ENCODE results near the gene LYRM1.
A peak's percentile ranks its signal among the peaks of the same experiment; 100 is the strongest.
"Not testable (repeated sequence)": the region's sequence is repeated elsewhere in the genome, so short reads cannot be mapped to it uniquely, and the experiment has no call there.

LYRM1 gene

GRCh38 chr16:20937736-20938135, 37.2 kb downstream of the LYRM1 start:
- no peak for DNase-seq (ENCODE audit: low read depth)

DNA sequence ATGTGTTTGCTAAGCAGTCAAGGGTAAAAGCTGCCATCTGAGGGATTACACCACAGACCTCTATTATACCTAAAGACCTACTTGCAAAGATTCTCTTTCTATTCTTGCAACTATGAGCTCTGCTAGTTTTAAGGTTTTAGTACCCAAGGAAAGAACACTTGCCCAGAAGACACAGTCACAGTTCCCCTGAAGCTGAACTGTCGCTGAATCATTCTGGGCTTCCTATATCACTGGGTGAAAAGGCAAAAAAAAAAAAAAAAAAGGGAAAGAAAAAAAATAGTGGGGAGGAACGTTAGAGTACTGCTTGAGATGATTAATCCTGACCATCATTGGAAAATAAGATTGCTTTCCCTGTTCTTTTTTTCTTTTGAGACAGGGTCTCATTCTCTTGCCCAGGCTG, 37.9 kb downstream of the LYRM1 start:
- DNase-seq (ENCODE audit: low read depth) = peak; percentile 63

GRCh38 chr16:20939611-20940010, 39.0 kb downstream of the LYRM1 start:
- DNase-seq (ENCODE audit: low read depth) = no peak

- DNase-seq (ENCODE audit: low read depth) = no peak
These were observed 40.5 kb downstream of the LYRM1 start for GRCh38 chr16:20940871-20941635.

DNA sequence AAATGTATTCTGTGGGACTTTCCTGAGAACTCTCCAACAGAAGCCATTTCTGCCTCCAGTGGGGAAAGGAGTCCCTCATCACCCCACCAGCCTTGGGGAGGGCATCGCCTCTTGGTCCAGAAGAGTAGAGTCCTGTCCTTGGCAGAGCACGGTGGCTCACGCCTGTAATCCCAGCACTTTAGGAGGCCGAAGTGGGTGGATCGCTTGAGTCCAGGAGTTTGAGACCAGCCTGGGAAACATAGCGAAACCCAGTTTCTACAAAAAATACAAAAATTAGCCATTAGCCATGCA, 41.0 kb downstream of the LYRM1 start:
- no peak for DNase-seq (ENCODE audit: low read depth)

DNA sequence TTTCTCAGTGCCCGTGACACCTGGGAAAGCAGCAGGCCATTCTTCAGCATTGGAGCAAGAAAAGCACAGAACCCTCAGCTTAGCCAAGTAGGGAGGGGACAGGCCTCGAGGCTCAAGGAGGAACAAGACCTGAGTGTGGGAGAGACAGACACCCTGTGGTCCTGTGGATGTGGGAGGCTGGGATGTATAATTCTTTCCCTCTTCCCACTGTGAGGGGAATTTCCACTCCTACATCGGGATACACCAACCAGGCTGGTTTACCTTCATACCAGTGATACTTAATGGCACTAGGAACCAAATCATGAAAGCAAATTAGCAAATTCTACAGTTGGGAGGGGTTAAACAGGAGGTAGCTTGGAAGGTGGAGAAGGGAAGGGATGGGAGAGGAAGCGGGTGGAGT, 41.7 kb downstream of the LYRM1 start:
- DNase-seq (ENCODE audit: low read depth) = no peak

DNA sequence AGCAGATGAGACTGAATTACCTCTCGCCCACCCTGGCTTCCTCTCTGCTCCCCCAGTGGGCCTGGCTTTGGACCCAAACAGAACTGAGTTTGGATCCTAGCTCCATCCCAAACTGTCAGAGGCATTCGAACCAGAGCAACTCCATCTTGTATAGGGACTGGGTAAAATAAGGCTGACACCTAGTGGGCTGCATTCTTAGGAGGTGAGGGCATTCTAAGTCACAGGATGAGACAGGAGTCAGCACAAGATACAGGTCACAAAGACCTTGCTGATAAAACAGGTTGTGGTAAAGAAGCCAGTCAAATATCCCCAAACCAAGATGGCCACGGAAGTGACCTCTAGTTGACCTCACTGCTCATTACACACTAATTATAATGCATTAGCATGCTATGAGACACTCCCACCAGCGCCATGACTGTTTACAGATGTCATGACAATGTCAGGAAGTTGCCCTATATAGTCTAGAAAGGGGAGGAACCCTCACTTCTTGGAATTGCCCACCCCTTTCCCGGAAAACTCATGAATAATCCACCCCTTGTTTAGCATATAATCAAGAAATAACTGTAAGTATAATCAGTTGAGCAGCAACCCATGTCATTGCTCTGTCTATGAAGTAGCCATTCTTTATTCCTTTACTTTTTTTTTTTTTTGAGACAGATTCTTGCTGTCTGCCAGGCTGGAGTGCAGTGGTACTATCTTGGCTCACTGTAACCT, 44.4 kb downstream of the LYRM1 start:
- peak; percentile 59 for DNase-seq (ENCODE audit: low read depth)

DNA sequence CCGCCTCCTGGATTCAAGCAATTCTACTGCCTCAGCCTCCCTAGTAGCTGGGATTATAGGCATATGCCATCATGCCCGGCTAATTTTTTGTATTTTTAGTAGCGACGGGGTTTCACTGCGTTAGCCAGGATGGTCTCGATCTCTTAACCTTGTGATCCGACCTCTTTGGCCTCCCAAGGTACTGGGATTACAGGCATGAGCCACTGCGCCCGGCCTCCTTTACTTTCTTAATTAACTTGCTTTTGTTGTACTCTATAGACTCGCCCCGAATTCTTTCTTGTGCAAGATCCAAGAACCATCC, 45.0 kb downstream of the LYRM1 start:
- DNase-seq (ENCODE audit: low read depth) = not testable (repeated sequence)

GRCh38 chr16:20946015-20946629, 45.6 kb downstream of the LYRM1 start:
- no peak for DNase-seq (ENCODE audit: low read depth)

GRCh38 chr16:20948444-20948843, 47.9 kb downstream of the LYRM1 start:
- no peak for DNase-seq (ENCODE audit: low read depth)

DNA sequence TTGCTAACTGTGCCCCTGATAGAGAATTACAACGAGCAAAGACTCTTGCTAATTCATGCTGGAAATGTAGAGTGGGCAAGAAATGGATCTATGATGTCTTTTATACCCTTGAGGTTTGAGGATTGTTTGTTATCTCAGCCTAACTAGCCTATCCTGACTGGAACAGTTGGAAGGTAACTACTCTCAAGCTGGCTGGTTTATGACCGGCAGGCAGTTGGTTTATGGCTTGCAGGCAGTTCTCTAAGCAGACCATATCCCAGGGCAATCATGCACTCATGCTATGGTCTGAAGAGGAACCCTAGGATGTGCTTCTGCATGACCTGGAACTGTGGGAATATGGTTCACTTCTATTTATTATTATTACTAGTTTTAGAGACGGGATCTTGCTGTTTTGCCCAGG, 49.1 kb downstream of the LYRM1 start:
- no peak for DNase-seq (ENCODE audit: low read depth)

DNA sequence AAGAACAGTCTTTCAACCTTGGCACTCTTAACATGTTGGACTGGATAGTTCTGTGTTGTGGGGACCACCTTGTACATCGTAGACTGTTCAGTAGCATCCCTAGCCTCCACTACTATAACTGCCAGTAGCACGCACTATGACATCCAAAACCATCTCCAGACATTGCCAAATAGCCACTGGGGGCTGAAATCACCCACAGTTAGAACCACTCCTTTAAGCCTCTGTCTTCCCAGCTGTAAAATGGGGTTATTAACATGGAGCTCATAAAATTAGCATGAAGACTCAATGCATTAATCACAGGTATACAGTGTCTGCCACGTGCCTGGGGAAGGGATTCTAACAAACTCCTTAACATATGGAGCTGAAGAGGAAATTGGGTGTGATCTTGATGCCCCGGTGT, 49.7 kb downstream of the LYRM1 start:
- no peak for DNase-seq (ENCODE audit: low read depth)

DNA sequence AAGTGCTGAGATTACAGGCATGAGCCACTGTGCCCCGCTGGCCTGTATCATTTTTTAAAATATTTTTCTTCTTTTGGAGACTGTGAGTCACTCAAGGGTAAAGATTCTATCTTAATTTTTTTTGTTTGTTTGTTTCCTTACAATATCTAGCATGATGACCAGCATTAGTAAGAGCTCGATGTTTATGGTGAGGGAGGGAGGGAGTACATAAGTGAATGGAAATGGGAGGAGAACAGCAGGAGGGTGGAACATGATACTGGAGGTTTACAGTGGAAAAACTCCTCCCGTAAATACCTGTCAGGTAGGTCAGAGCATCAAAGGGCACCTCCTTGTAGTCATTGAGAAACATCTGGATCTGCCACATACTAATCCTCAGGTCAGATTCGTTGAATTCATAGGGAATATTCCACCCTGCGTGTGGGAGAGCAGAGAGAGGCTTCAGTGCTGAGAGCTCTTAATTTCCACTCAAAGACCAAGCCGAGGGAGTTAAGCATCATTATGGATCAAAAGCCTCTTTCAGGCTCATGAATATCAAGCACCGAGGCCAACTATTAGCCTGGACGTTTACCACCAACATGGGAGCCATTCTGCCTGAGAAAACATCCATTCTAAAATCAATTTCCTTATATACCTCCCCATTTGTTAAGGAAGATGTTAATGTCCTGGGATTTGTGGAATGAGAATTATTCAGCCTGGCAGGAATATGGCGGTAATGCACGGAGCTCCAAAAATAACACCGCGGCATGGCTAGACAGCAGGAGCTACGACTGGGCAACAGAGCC, 51.8 kb downstream of the LYRM1 start:
- DNase-seq (ENCODE audit: low read depth) = no peak

DNA sequence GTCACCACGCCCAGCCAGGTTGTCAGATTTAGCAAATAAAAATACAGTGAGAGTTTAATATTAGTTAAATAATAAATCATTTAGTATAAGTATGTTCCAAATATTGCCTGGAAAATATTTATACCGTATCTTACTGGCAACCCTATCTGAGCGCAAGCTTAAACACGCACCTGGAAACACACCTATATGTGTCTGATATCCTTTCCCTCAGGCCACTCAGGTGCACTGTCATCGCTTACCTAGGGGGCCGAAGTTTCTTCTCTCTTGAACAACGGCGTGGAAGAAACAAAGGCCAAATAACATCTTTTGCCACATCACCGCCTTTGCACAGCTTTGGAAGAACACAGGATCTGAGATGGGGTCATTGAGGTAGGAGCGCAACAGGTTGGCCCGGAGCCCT, 54.0 kb downstream of the LYRM1 start:
- no peak for DNase-seq (ENCODE audit: low read depth)

DNA sequence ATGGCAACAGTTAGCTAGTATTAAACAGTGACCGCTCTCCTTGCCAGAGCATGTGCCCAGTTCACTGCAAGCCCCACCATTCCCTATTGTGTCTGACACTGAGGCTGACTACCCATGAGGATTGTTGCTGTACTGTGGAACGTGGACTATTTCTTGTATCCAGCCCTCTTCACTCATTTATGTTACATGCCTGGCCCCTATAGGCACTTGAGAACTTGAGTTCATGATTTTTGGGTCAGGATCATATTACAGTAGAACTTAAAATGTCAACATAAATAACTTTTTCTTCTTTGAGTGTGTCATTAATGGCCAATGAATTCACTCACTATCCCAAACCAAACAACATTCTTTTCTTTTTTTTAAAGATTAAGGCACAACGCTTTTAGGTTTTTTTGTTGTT, 55.7 kb downstream of the LYRM1 start:
- DNase-seq (ENCODE audit: low read depth) = peak; percentile 55

DNA sequence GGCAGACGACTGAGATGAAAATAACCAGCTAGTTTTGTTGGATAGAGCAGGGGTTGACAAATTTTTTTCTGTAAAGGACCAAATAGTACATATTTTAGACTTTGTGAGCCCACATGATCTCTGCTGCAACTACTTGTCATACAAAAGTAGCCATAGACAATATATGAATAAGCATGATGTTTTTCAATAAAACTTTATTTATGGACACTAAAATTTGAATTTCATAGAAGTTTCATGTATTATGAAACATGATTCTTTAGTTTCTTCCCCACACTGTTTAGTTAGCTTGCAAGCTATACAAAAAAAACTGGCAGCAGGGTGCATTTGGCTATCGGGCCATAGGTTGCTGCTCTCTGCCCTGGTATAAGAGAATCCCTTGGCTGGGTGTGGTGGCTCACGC, 56.6 kb downstream of the LYRM1 start:
- no peak for DNase-seq (ENCODE audit: low read depth)

GRCh38 chr16:20960899-20961298, 60.3 kb downstream of the LYRM1 start:
- no peak for DNase-seq (ENCODE audit: low read depth)

- no peak for DNase-seq (ENCODE audit: low read depth)
These were observed 68.2 kb downstream of the LYRM1 start for GRCh38 chr16:20968765-20969164.

DNA sequence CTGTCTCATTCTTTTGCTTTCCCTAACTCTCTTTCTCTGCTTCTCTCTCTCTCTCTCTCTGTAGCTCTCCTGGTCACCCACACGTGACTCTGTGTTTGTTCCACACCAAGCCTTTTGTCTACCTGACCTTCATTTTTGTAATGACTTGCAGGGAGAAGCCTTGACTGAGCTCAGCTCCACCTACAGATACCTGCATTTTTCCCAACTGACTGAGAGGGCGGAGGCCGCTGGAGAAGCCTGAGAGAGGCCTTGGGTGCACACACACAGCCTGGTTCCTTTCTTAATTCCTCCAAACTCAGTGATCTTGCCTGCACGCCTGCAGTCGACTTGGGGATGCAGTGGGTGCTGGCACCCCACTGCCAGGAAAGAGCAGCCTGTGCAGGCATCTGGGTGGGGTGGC, 68.8 kb downstream of the LYRM1 start:
- DNase-seq (ENCODE audit: low read depth) = no peak

DNA sequence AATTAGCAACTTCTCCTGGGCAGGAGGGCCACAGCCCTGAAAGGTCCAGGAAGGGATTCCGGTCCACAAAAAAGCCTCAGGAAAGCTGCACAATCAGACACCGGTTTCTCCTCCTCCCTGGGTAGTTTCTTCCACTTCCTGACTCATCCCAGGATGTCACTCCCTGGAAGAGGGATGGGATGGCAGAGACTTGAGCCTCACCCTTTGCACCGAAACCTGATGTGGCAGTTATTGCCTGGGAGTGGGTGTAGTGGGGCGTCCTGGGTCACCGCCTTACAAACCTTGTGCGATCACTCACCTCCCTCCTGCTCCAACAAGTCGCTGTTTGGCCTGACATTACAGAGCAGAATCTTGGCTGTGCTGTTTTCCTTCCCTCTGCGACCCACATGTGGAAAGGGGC, 70.8 kb downstream of the LYRM1 start:
- no peak for DNase-seq (ENCODE audit: low read depth)

GRCh38 chr16:20973201-20973600, 72.6 kb downstream of the LYRM1 start:
- not testable (repeated sequence) for DNase-seq (ENCODE audit: low read depth)

Measured in EH (cell line).